Measurements from ENCODE around the gene KCNQ1.

The KCNQ1 gene

DNA sequence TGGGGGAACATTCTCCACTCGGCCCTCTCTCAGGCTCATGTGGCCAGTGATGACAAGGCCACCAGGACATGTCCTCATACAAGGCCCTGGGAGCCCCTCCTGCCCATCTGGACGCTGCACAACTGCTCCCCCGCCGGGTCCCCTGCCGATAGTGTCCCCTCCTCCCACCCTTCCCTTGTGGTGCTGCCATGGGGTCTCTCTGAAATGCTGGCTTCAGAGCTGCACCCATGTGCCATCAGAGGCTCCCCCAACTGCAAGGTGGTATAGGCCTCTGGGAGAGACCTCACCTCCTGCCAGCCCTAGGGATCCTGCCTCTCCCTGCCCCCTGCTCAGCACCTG is 142.0 kb downstream of the KCNQ1 start:
- no peak for FAIRE-seq
- DNase-seq (ENCODE audit: insufficient read length, low spot score), result no peak
- TF ChIP-seq, protein P1, sequence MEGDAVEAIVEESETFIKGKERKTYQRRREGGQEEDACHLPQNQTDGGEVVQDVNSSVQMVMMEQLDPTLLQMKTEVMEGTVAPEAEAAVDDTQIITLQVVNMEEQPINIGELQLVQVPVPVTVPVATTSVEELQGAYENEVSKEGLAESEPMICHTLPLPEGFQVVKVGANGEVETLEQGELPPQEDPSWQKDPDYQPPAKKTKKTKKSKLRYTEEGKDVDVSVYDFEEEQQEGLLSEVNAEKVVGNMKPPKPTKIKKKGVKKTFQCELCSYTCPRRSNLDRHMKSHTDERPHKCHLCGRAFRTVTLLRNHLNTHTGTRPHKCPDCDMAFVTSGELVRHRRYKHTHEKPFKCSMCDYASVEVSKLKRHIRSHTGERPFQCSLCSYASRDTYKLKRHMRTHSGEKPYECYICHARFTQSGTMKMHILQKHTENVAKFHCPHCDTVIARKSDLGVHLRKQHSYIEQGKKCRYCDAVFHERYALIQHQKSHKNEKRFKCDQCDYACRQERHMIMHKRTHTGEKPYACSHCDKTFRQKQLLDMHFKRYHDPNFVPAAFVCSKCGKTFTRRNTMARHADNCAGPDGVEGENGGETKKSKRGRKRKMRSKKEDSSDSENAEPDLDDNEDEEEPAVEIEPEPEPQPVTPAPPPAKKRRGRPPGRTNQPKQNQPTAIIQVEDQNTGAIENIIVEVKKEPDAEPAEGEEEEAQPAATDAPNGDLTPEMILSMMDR (IDR thresholded peaks at IDR 0.05; ENCODE audit: insufficient read depth, missing control alignments), result no peak

DNA sequence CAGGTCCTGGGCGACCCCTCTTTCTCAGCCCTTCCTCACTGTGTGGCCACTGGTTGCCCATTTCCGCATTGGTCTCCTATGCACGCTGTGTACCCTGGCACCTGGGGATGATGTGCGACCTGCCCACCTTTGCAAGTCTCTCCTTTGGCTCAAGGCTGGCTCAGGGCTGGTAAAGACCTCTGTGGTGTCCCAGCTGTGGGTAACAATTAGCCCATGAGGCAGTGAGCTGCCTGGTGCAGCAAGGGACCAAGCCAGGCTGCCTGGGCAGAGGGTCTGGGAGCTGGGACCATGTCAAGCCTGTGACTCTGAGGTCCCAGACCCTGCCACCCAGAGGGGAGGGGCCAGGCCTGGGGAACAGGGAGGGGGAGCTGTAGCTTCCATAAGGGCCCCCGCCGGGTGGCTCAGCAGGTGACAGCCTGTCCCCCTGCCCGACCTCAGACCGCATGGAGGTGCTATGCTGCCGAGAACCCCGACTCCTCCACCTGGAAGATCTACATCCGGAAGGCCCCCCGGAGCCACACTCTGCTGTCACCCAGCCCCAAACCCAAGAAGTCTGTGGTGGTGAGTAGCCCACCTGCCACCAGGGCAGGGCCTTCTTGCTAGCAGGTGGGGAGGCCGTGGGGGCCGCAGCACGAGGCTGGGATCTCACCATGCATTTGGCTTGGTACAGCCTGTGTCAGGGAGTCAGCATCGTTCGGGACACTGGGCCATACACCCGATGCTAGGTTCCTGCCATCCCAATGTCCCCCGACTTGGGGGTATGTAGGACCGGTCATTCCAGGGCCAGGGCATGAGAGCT is 142.5 kb downstream of the KCNQ1 start:
- DNase-seq (ENCODE audit: insufficient read length, low spot score) (no peak), FAIRE-seq (no peak)

DNA sequence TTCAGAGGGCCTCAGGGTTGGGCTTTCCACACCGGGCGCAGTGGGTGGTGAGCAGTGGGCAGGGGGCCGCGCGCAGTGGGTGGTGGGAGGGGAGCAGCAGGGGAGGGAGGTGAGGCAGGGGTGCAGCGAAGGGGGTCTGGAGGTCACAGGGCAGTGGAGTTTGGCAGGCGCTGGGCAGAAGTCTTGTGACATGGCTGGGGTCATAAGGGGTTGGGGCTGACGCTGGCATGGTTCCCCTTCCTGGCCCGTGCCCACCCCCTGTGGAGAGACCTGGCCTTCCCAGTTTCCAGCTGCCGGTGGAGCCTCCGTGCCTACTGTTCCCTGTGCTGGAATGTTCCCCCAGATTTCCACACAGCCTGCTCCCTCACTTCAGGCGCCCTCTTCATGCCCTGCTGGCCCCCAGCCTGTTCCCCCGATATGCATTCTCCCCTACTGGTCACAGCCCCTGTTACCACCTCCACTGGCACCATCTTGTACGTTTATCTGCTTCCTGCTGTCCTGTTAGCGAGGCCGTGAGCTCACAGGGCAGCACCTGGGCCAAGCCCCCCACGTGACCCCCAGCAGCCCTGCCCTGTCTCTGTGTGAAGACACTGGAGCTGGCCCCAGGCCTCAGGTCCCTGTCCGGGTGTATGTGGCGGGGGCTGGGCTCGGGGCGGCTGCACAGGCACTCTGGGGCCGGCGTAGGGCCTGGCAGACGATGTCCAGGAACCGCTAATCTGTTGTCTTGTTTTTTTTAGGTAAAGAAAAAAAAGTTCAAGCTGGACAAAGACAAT is 143.4 kb downstream of the KCNQ1 start:
- DNase-seq (ENCODE audit: insufficient read length, low spot score) (no peak), FAIRE-seq (no peak)
- TF ChIP-seq, protein P1 (IDR thresholded peaks at IDR 0.05; ENCODE audit: insufficient read depth, missing control alignments), result no peak

More for the DNA sequence above, 142.5 kb downstream of the KCNQ1 start:
- TF ChIP-seq, protein P1 (IDR thresholded peaks at IDR 0.05; ENCODE audit: insufficient read depth, missing control alignments), result no peak

DNA sequence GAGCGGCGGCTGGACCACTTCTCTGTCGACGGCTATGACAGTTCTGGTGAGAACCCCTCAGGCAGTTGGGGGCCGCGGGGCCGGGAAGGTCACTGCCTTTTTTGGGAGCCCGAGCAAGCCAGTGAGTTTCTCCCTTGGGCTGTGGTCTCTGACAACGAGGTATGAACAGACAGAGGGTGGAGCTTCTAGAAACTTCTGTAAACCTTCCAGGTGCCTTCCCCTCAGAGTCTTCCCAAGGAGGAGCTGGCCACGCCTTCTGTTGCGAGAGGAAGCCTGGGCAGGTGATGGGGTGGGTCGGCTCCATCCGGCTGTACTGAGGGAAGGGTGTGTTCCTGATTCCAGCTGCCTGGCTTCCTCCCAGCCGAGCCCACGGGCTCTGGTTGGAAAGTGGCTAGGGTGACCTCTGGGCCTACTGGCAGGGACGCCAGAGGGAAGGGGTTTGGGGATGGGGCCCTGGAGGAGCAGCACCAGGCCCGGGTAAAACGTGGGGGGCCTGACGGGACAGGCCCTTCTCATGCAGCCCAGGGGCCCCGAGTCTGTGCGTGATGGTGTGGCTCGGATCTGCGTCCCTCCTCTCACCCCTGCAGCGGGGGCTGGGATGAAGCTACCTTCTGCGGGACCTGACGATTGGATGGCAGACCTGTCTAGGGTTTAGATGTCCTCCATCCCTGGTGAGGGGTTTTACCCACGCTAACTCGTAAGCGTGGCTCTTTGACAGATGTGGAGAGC is 144.2 kb downstream of the KCNQ1 start:
- FAIRE-seq (no peak), DNase-seq (ENCODE audit: insufficient read length, low spot score) (no peak)
- TF ChIP-seq, protein P1 (IDR thresholded peaks at IDR 0.05; ENCODE audit: insufficient read depth, missing control alignments), result no peak

DNA sequence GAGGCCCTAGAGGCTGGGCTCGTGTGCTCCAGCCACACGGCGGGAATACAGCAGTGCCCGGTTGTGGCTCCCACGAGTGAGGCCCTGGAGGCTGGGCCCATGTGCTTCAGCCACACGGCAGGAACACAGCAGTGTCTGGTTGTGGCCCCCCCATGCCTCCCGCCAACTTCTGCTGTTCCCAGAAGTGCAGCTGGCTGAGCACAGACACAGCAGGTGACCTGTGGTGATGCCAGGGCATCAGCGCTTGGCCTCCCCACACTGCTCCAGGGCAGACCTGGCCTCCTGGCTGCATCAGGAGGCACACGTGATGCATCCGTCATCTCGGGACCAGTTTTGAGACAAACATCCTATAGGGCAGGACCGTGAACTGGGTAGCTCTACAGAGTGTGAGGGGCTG is 144.7 kb downstream of the KCNQ1 start:
- DNase-seq (ENCODE audit: insufficient read length, low spot score) (no peak), FAIRE-seq (no peak)
- TF ChIP-seq, protein P1 (IDR thresholded peaks at IDR 0.05; ENCODE audit: insufficient read depth, missing control alignments), result no peak

DNA sequence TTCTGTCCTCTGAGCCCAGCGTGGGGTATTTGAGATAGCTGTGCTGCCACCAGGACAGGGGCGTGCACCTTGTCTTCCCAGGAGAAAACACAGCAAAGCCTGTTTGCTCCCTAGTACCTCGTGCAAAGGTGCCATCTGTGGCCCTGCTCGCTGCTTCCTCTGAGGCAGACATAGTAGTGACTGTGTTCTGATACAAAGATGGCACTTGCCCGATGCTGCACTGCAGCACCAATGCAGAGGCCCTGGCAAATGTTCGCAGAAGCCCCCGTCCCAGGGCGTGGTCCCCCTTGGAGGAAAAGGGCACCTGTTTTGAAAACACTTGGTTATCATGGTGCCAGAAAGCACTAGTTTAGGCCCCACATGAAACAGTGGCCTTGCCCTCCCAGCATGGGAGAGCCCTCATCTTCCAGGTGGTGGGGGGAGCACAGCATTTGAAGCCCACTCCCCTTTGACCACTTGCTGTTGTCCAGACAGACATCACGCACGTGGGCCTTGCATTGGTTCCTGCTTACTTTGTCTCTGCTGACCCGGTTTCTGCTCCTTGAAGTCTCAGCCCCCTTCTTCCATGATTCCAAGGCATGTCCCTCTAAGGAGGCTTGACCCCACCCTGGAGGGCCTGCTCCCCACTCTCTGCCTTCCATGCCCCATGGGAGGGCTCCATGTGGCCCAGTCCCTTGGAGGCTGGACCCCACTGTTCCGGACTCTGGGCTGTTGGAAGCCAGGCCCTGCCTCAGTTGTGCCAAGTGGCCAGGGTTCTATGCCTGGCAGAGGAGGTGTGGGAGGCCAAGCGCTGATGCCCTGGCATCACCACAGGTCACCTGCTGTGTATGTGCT is 145.5 kb downstream of the KCNQ1 start:
- DNase-seq (ENCODE audit: insufficient read length, low spot score) (no peak), FAIRE-seq (no peak)
- TF ChIP-seq, protein P1 (IDR thresholded peaks at IDR 0.05; ENCODE audit: insufficient read depth, missing control alignments), result no peak
